Measurements from ENCODE around the gene LINC01488. TPM values are rescaled to one million over a fixed set of nuclear protein-coding genes. Genes with fewer than 3 reads are reported as not detected.

Gene LINC01488
- total RNA-seq, 1 donor from 2014 or later: not detected

- Histone ChIP-seq H3K36me3 (no peaks in the 10 kb centered on the region), H3K9me3 (no peaks in the 10 kb centered on the region), H3K27ac (no peak overlapping the region), H3K4me1 (peaks cover 28% of the 10 kb centered on the region), H3K27me3 (no peaks in the 10 kb centered on the region), H3K4me3 (no peak overlapping the region)
- no peak for TF ChIP-seq CTCF (IDR thresholded peaks at IDR 0.05)
- no peak for DNase-seq
- ATAC-seq: no peak
- intact Hi-C loops (cut with DNase I): no loop called here
Measured at GRCh38 chr11:69452206-69452987, 29.1 kb upstream of the LINC01488 start.

- no peaks in the 10 kb centered on the region for H3K36me3 ChIP-seq
- ATAC-seq: no peak
- H3K27me3 ChIP-seq: no peaks in the 10 kb centered on the region
- no peak for DNase-seq
- peaks cover 22% of the 10 kb centered on the region for H3K4me1 ChIP-seq
- peaks cover 6% of the 10 kb centered on the region for H3K9me3 ChIP-seq
- H3K27ac ChIP-seq: no peak overlapping the region
- TF ChIP-seq CTCF (IDR thresholded peaks at IDR 0.05): no peak
- intact Hi-C loops (cut with DNase I): no loop called here
- H3K4me3 ChIP-seq: no peak overlapping the region
Measured at GRCh38 chr11:69453151-69453550, 28.3 kb upstream of the LINC01488 start.

- no peak for TF ChIP-seq CTCF (IDR thresholded peaks at IDR 0.05)
- H3K9me3 ChIP-seq: peaks cover 6% of the 10 kb centered on the region
- ATAC-seq (no peak), DNase-seq (no peak)
- H3K4me3 ChIP-seq: no peak overlapping the region
- no peaks in the 10 kb centered on the region for H3K27me3 ChIP-seq
- H3K4me1 ChIP-seq: peaks cover 14% of the 10 kb centered on the region
- intact Hi-C loops (cut with DNase I): no loop called here
- no peak overlapping the region for H3K27ac ChIP-seq
- H3K36me3 ChIP-seq: no peaks in the 10 kb centered on the region
Measured at GRCh38 chr11:69454018-69454417, 27.4 kb upstream of the LINC01488 start.

GRCh38 chr11:69455969-69456368 lies 25.5 kb upstream of the LINC01488 start:
- H3K4me1 ChIP-seq: no peaks in the 10 kb centered on the region
- no peak overlapping the region for H3K27ac ChIP-seq
- intact Hi-C loops (cut with DNase I): no loop called here
- no peaks in the 10 kb centered on the region for H3K36me3 ChIP-seq
- ATAC-seq: no peak
- no peak overlapping the region for H3K4me3 ChIP-seq
- no peaks in the 10 kb centered on the region for H3K27me3 ChIP-seq
- no peak for TF ChIP-seq CTCF (IDR thresholded peaks at IDR 0.05)
- DNase-seq: no peak
- H3K9me3 ChIP-seq: peaks cover 6% of the 10 kb centered on the region

GRCh38 chr11:69456712-69457111 lies 24.8 kb upstream of the LINC01488 start:
- Histone ChIP-seq H3K4me1 (no peaks in the 10 kb centered on the region), H3K4me3 (no peak overlapping the region), H3K27ac (no peak overlapping the region), H3K27me3 (no peaks in the 10 kb centered on the region), H3K9me3 (peaks cover 6% of the 10 kb centered on the region), H3K36me3 (no peaks in the 10 kb centered on the region)
- intact Hi-C loops (cut with DNase I): no loop called here
- DNase-seq (no peak), ATAC-seq (no peak)
- TF ChIP-seq CTCF (IDR thresholded peaks at IDR 0.05): no peak

All from upper lobe of right lung (tissue), 1 donor.